ENCODE results near the gene TAT. TPM values are rescaled to one million over a fixed set of nuclear protein-coding genes. Genes with fewer than 3 reads are reported as not detected.

TAT gene
- total and polyA plus RNA-seq, 4 donors, result 10.6 to 540 (median 433) TPM

DNA sequence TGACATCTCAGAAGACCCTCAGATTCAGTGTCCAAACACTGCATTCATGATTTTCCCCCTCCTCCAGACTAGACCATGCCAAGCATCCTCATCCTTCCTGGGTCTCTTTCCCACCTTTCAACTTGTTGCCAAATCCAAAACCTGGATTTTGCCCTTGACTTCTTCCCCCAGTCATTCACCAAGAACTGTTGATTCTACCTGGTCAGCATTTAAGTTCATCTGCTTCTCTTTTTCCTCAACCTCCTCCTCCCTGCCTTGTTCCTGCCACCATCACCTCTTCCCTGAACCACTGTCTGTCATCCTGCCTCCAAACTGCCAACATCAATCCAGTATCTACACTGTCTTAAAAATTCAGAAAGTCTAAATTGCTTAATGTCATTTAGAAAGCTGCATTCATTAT lies 29.7 kb downstream of the TAT start:
- H3K9ac ChIP-seq (ENCODE audit: low read depth in 1 of 2, low read length in 2 of 2), result no peak overlapping the region
- H3K27ac ChIP-seq (ENCODE audit: low read depth in 1 of 2, low read length in 2 of 2), result no peak overlapping the region
- no peak overlapping the region for H3K4me3 ChIP-seq (ENCODE audit: low read depth in 1 of 3, low read length in 3 of 3)
- DNase-seq (ENCODE audit: low spot score), result no peak
- no peaks in the 10 kb centered on the region for H3K27me3 ChIP-seq (ENCODE audit: control insufficient read depth in 4 of 4, insufficient read depth in 4 of 4, low read length in 3 of 4)
- H3K9me3 ChIP-seq (ENCODE audit: control insufficient read depth in 4 of 4, low read length in 3 of 4), result no peaks in the 10 kb centered on the region
- no peak for TF ChIP-seq TAF1 (conservative IDR thresholded peaks at IDR 0.05)
- TF ChIP-seq, protein P1, sequence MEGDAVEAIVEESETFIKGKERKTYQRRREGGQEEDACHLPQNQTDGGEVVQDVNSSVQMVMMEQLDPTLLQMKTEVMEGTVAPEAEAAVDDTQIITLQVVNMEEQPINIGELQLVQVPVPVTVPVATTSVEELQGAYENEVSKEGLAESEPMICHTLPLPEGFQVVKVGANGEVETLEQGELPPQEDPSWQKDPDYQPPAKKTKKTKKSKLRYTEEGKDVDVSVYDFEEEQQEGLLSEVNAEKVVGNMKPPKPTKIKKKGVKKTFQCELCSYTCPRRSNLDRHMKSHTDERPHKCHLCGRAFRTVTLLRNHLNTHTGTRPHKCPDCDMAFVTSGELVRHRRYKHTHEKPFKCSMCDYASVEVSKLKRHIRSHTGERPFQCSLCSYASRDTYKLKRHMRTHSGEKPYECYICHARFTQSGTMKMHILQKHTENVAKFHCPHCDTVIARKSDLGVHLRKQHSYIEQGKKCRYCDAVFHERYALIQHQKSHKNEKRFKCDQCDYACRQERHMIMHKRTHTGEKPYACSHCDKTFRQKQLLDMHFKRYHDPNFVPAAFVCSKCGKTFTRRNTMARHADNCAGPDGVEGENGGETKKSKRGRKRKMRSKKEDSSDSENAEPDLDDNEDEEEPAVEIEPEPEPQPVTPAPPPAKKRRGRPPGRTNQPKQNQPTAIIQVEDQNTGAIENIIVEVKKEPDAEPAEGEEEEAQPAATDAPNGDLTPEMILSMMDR (IDR thresholded peaks at IDR 0.05; ENCODE audit: low read depth, low read length, missing input control), result no peak
- TF ChIP-seq YY1 (IDR thresholded peaks at IDR 0.05), result no peak
- no peak for TF ChIP-seq HNF4G (IDR thresholded peaks at IDR 0.05)
- TF ChIP-seq, protein P2, sequence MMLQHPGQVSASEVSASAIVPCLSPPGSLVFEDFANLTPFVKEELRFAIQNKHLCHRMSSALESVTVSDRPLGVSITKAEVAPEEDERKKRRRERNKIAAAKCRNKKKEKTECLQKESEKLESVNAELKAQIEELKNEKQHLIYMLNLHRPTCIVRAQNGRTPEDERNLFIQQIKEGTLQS (IDR thresholded peaks at IDR 0.05), result no peak
- TF ChIP-seq FOXA2 (IDR thresholded peaks at IDR 0.05), result no peak
- no peak for TF ChIP-seq GABPA (IDR thresholded peaks at IDR 0.05 in 1 of 2, conservative IDR thresholded peaks at IDR 0.05 in 1 of 2)
- no peak for TF ChIP-seq RXRA (IDR thresholded peaks at IDR 0.05)
- no peaks in the 10 kb centered on the region for H3K36me3 ChIP-seq (ENCODE audit: control insufficient read depth in 4 of 4, insufficient read depth in 3 of 4, low read depth in 1 of 4, low read length in 3 of 4)
- peaks cover 0 to 7% (median 0%) of the 10 kb centered on the region in 4 donors for H3K4me1 ChIP-seq (ENCODE audit: control insufficient read depth in 4 of 4, insufficient read depth in 4 of 4, low read length in 3 of 4)

DNA sequence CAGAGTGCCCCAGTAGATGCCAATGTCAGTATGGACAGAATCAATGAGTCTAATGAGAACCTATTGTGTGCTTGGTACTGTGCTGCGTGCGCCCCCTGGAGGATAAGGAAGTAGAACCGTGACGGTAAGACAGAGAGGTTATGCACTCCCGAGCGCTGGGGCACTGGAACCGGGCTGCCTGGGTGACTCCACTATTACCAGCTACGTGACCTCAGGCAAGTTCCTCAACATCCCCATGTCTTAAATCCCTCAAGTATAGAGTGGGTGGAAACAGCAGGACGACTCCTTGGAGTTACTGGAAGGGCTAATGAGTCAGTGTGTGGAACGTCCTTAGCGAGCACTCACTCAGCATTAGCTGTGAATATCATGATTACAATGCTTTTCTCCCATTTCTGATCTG lies 34.5 kb downstream of the TAT start:
- H3K4me1 ChIP-seq (ENCODE audit: control insufficient read depth in 4 of 4, insufficient read depth in 4 of 4, low read length in 3 of 4), result peaks cover 0 to 3% (median 0%) of the 10 kb centered on the region in 4 donors
- no peaks in the 10 kb centered on the region for H3K9me3 ChIP-seq (ENCODE audit: control insufficient read depth in 4 of 4, low read length in 3 of 4)
- H3K36me3 ChIP-seq (ENCODE audit: control insufficient read depth in 4 of 4, insufficient read depth in 3 of 4, low read depth in 1 of 4, low read length in 3 of 4), result no peaks in the 10 kb centered on the region
- peak; percentile 60 for DNase-seq (ENCODE audit: low spot score)
- 30% methylated on average over 11 of the region's 11 CpGs for WGBS
- H3K4me3 ChIP-seq (ENCODE audit: low read depth in 1 of 3, low read length in 3 of 3), result no peak overlapping the region
- H3K27ac ChIP-seq (ENCODE audit: low read depth in 1 of 2, low read length in 2 of 2), result no peak overlapping the region
- TF ChIP-seq, protein P1 (IDR thresholded peaks at IDR 0.05; ENCODE audit: low read depth, low read length, missing input control), result peak; percentile 30
- TF ChIP-seq YY1 (IDR thresholded peaks at IDR 0.05), result no peak
- TF ChIP-seq, protein P3, sequence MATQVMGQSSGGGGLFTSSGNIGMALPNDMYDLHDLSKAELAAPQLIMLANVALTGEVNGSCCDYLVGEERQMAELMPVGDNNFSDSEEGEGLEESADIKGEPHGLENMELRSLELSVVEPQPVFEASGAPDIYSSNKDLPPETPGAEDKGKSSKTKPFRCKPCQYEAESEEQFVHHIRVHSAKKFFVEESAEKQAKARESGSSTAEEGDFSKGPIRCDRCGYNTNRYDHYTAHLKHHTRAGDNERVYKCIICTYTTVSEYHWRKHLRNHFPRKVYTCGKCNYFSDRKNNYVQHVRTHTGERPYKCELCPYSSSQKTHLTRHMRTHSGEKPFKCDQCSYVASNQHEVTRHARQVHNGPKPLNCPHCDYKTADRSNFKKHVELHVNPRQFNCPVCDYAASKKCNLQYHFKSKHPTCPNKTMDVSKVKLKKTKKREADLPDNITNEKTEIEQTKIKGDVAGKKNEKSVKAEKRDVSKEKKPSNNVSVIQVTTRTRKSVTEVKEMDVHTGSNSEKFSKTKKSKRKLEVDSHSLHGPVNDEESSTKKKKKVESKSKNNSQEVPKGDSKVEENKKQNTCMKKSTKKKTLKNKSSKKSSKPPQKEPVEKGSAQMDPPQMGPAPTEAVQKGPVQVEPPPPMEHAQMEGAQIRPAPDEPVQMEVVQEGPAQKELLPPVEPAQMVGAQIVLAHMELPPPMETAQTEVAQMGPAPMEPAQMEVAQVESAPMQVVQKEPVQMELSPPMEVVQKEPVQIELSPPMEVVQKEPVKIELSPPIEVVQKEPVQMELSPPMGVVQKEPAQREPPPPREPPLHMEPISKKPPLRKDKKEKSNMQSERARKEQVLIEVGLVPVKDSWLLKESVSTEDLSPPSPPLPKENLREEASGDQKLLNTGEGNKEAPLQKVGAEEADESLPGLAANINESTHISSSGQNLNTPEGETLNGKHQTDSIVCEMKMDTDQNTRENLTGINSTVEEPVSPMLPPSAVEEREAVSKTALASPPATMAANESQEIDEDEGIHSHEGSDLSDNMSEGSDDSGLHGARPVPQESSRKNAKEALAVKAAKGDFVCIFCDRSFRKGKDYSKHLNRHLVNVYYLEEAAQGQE (IDR thresholded peaks at IDR 0.05), result no peak
- TF ChIP-seq GABPA (IDR thresholded peaks at IDR 0.05 in 1 of 2, conservative IDR thresholded peaks at IDR 0.05 in 1 of 2), result no peak
- TF ChIP-seq, protein P4, sequence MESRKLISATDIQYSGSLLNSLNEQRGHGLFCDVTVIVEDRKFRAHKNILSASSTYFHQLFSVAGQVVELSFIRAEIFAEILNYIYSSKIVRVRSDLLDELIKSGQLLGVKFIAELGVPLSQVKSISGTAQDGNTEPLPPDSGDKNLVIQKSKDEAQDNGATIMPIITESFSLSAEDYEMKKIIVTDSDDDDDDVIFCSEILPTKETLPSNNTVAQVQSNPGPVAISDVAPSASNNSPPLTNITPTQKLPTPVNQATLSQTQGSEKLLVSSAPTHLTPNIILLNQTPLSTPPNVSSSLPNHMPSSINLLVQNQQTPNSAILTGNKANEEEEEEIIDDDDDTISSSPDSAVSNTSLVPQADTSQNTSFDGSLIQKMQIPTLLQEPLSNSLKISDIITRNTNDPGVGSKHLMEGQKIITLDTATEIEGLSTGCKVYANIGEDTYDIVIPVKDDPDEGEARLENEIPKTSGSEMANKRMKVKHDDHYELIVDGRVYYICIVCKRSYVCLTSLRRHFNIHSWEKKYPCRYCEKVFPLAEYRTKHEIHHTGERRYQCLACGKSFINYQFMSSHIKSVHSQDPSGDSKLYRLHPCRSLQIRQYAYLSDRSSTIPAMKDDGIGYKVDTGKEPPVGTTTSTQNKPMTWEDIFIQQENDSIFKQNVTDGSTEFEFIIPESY (IDR thresholded peaks at IDR 0.05), result no peak
- no peak for TF ChIP-seq RXRA (IDR thresholded peaks at IDR 0.05)
- TF ChIP-seq FOXA1 (IDR thresholded peaks at IDR 0.05), result no peak
- TF ChIP-seq HNF4A (conservative IDR thresholded peaks at IDR 0.05), result no peak
- TF ChIP-seq EGR1 (IDR thresholded peaks at IDR 0.05; ENCODE audit: low read depth in 2 of 2), result no peak
- no peak for TF ChIP-seq FOXA2 (IDR thresholded peaks at IDR 0.05)
- TF ChIP-seq, protein P2 (IDR thresholded peaks at IDR 0.05), result no peak
- TF ChIP-seq RAD21 (IDR thresholded peaks at IDR 0.05), result peak; percentile 46 to 74
- TF ChIP-seq SP1 (IDR thresholded peaks at IDR 0.05), result no peak
- H3K9ac ChIP-seq (ENCODE audit: low read depth in 1 of 2, low read length in 2 of 2), result no peak overlapping the region
- H3K27me3 ChIP-seq (ENCODE audit: control insufficient read depth in 4 of 4, insufficient read depth in 4 of 4, low read length in 3 of 4), result no peaks in the 10 kb centered on the region

All from liver (tissue), 9 donors.